H9 (cell line): ENCODE results near the gene RPS27A. TPM values are rescaled to one million over a fixed set of nuclear protein-coding genes. Genes with fewer than 3 reads are reported as not detected.

Experiments used
- DNase-seq: peaks from one replicate; pipeline ENCODE4 v3.0.0-alpha.2; 2017
- H2AFZ ChIP-seq: one replicate; pipeline ENCODE4 v1.6.1; 2013; ENCODE audit warnings: mild to moderate bottlenecking, low read length, control low read depth, moderate library complexity
- H2AK5ac ChIP-seq: 2 replicates; pipeline ENCODE4 v1.6.1; 2013; ENCODE audit warnings: low read length, control low read depth, mixed read lengths; ENCODE audit not compliant: insufficient read length
- H2BK120ac ChIP-seq: one replicate; pipeline ENCODE4 v1.6.1; 2013; ENCODE audit warnings: low read depth, mild to moderate bottlenecking, low read length, control low read depth, inconsistent platforms; ENCODE audit not compliant: poor library complexity, severe bottlenecking
- H2BK12ac ChIP-seq: 2 replicates; pipeline ENCODE4 v1.6.1; 2013; ENCODE audit warnings: low read length, control low read depth, mixed read lengths, low read depth; ENCODE audit not compliant: insufficient read length
- H2BK15ac ChIP-seq: 2 replicates; pipeline ENCODE4 v1.6.1; 2013; ENCODE audit warnings: low read depth, low read length, control low read depth
- H2BK20ac ChIP-seq: one replicate; pipeline ENCODE4 v1.6.1; 2013; ENCODE audit warnings: low read depth, mild to moderate bottlenecking, low read length, control low read depth, inconsistent platforms; ENCODE audit not compliant: poor library complexity, severe bottlenecking
- H2BK5ac ChIP-seq: 2 replicates; pipeline ENCODE4 v1.6.1; 2013; ENCODE audit warnings: low read length, control low read depth, mixed read lengths; ENCODE audit not compliant: insufficient read length
- H3K14ac ChIP-seq: 2 replicates; pipeline ENCODE4 v1.6.1; 2013; ENCODE audit warnings: low read length, control low read depth; ENCODE audit not compliant: insufficient read depth
- H3K18ac ChIP-seq: 2 replicates; pipeline ENCODE4 v1.6.1; 2013; ENCODE audit warnings: low read depth, mild to moderate bottlenecking, mixed read lengths, low read length, control low read depth; ENCODE audit not compliant: insufficient read length
- H3K23ac ChIP-seq: 2 replicates; pipeline ENCODE4 v1.6.1; 2013; ENCODE audit warnings: low read length, control low read depth, mixed read lengths, low read depth; ENCODE audit not compliant: insufficient read length
- H3K23me2 ChIP-seq: 2 replicates; pipeline ENCODE4 v1.6.1; 2013; ENCODE audit warnings: low read depth, mild to moderate bottlenecking, mixed read lengths, low read length, control low read depth; ENCODE audit not compliant: insufficient read length, poor library complexity, severe bottlenecking
- H3K27ac ChIP-seq: 2 replicates; pipeline ENCODE4 v1.5.1; 2013; ENCODE audit warnings: low read length, control low read depth, mixed read lengths, low read depth; ENCODE audit not compliant: insufficient read length
- H3K27me3 ChIP-seq: 2 replicates; pipeline ENCODE4 v1.6.1; 2013; ENCODE audit warnings: low read length, control low read depth, inconsistent platforms; ENCODE audit not compliant: insufficient read depth
- H3K4ac ChIP-seq: 2 replicates; pipeline ENCODE4 v1.6.1; 2013; ENCODE audit warnings: low read depth, mild to moderate bottlenecking, control low read depth, inconsistent platforms, low read length, moderate library complexity
- H3K4me1 ChIP-seq: 2 replicates; pipeline ENCODE4 v1.6.1; 2013; ENCODE audit warnings: low read length, control low read depth, inconsistent platforms; ENCODE audit not compliant: insufficient read depth
- H3K4me2 ChIP-seq: 2 replicates; pipeline ENCODE4 v1.6.1; 2013; ENCODE audit warnings: low read length, control low read depth, mixed read lengths; ENCODE audit not compliant: insufficient read length, insufficient read depth
- H3K56ac ChIP-seq: 2 replicates; pipeline ENCODE4 v1.6.1; 2013; ENCODE audit warnings: low read depth, mild to moderate bottlenecking, mixed read lengths, low read length, control low read depth; ENCODE audit not compliant: insufficient read length
- H3K79me1 ChIP-seq: 2 replicates; pipeline ENCODE4 v1.6.1; 2013; ENCODE audit warnings: low read depth, mild to moderate bottlenecking, moderate library complexity, low read length, control low read depth, inconsistent platforms; ENCODE audit not compliant: insufficient read depth, poor library complexity, severe bottlenecking
- H3K79me2 ChIP-seq: 2 replicates; pipeline ENCODE4 v1.6.1; 2013; ENCODE audit warnings: low read length, control low read depth, inconsistent platforms; ENCODE audit not compliant: insufficient read depth
- H3K9ac ChIP-seq: 2 replicates; pipeline ENCODE4 v1.6.1; 2013; ENCODE audit warnings: low read length, control low read depth, mixed read lengths; ENCODE audit not compliant: insufficient read length; ENCODE audit errors: extremely low read depth
- H3K9me3 ChIP-seq: one replicate; pipeline ENCODE4 v1.6.1; 2013; ENCODE audit warnings: low read depth, low read length, inconsistent platforms; ENCODE audit not compliant: control insufficient read depth
- H3T11ph ChIP-seq: one replicate; pipeline ENCODE4 v1.6.1; 2013; ENCODE audit warnings: mild to moderate bottlenecking, low read length, control low read depth, inconsistent platforms
- H4K20me1 ChIP-seq: one replicate; pipeline ENCODE4 v1.6.1; 2013; ENCODE audit not compliant: control insufficient read depth, insufficient read length, insufficient read depth
- H4K5ac ChIP-seq: 2 replicates; pipeline ENCODE4 v1.6.1; 2013; ENCODE audit warnings: low read depth, mild to moderate bottlenecking, mixed read lengths, low read length, control low read depth; ENCODE audit not compliant: insufficient read length
- H4K8ac ChIP-seq: replicated peaks from 2 replicates; pipeline ENCODE4 v1.6.1; 2013; ENCODE audit warnings: low read length, control low read depth, mixed read lengths, low read depth; ENCODE audit not compliant: insufficient read length
- H4K91ac ChIP-seq: 2 replicates; pipeline ENCODE4 v1.6.1; 2013; ENCODE audit warnings: low read depth, mild to moderate bottlenecking, moderate library complexity, mixed read lengths, low read length, control low read depth; ENCODE audit not compliant: insufficient read length
- H3K27ac Mint-ChIP-seq, 3 experiments: 2 replicates in 2 of 3; 3 replicates in 1 of 3; pipeline ENCODE4 v1.8.0; 2020 to 2021; ENCODE audit warnings: mixed read lengths in 3 of 3, mild to moderate bottlenecking in 1 of 3, moderate library complexity in 1 of 3
- H3K27me3 Mint-ChIP-seq: 2 replicates; pipeline ENCODE4 v1.8.0; 2021; ENCODE audit warnings: low read depth, mild to moderate bottlenecking, moderate library complexity, mixed read lengths
- H3K36me3 Mint-ChIP-seq, 3 experiments: 2 replicates in 2 of 3; 3 replicates in 1 of 3; pipeline ENCODE4 v1.8.0; 2020 to 2021; ENCODE audit warnings: low read depth in 3 of 3, mixed read lengths in 3 of 3; ENCODE audit not compliant: insufficient read depth in 1 of 3
- H3K4me1 Mint-ChIP-seq, 2 experiments: 2 replicates each; pipeline ENCODE4 v1.8.0; 2020; ENCODE audit warnings: mixed read lengths in 2 of 2
- H3K4me3 Mint-ChIP-seq, 2 experiments: 2 replicates in 1 of 2; 3 replicates in 1 of 2; pipeline ENCODE4 v1.8.0; 2020 to 2021; ENCODE audit warnings: mild to moderate bottlenecking in 2 of 2, mixed read lengths in 2 of 2, moderate library complexity in 1 of 2
- H3K9me3 Mint-ChIP-seq, 2 experiments: 2 replicates in 1 of 2; 3 replicates in 1 of 2; pipeline ENCODE4 v1.8.0; 2020; ENCODE audit warnings: mild to moderate bottlenecking in 2 of 2, mixed read lengths in 2 of 2, moderate library complexity in 1 of 2
- WGBS: extraction: QIAGEN DNeasy Blood & Tissue Kit; methylation state at CpG from one replicate; pipeline ENCODE4 v1.1.7; 2013; ENCODE audit warnings: missing lambda C conversion rate, low lambda C conversion rate, mixed read lengths; ENCODE audit not compliant: insufficient read length; ENCODE audit errors: extremely low coverage; 5-methylcytosine and 5-hydroxymethylcytosine counted together
- total RNA-seq: library from RNA; stranded (reverse); gene quantifications from 2 replicates; pipeline ENCODE4 v1.2.1, GENCODE V29; 2021
- TF ChIP-seq, protein P1 (sequence below): fragments of 200-600 bp; sonication (generic); conservative IDR thresholded peaks from 3 replicates; pipeline ENCODE4 v1.8.0; 2021; ENCODE audit warnings: antibody characterized with exemption, mild to moderate bottlenecking

Gene RPS27A
- total RNA-seq, 1 experiment from 2014 or later: 1,415 TPM

DNA sequence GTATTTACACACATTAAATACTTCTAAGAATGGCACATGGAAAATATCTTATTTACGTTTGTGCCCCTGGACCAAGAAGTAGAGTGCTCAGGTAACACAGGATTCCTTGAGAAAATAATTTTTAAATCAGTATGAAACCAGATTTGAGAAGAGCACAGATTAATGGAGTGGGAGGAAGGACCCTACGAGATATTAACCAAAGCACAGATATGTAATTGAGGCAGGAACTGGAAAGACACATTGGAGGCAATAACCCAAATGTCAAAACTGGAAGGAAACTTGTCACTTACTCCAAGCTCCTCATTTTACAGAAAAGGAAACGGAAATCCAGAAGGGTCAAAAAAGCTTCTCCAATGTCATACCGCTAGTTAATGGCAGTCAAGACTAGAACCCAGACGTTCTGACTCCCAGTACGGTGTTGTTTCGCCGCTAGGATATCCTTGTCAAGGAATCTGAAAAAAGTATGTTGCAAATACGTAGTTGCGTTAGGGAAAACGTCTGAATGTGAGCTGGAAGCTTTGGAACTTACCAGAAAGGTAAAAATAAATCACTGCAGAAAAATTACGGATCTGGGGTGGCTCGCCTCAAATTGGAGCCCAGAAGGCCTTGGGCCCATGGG lies 35.9 kb downstream of the RPS27A start:
- Histone ChIP-seq H4K20me1 (no peaks in the 10 kb centered on the region), H3K56ac (no peak overlapping the region), H3K79me2 (no peaks in the 10 kb centered on the region), H3K9me3 (no peaks in the 10 kb centered on the region), H3K79me1 (no peaks in the 10 kb centered on the region), H2AK5ac (no peak overlapping the region), H4K5ac (no peak overlapping the region), H3K27me3 (no peaks in the 10 kb centered on the region), H2BK15ac (no peak overlapping the region), H3K18ac (no peak overlapping the region), H2AFZ (no peak overlapping the region), H3K23me2 (peaks cover 8% of the 10 kb centered on the region), H4K8ac (peak overlapping the region; percentile 86), H3K27ac (peak overlapping the region; percentile 73), H3K4me1 (no peaks in the 10 kb centered on the region; the same call in 1 of the 2 replicates), H2BK120ac (no peak overlapping the region), H3T11ph (no peak overlapping the region), H3K4me2 (peak overlapping the region; percentile 97), H3K23ac (no peak overlapping the region), H4K91ac (no peak overlapping the region), H3K4ac (no peak overlapping the region), H3K9ac (peak overlapping the region; percentile 99), H2BK20ac (no peak overlapping the region), H2BK12ac (no peak overlapping the region), H2BK5ac (no peak overlapping the region), H3K14ac (peak overlapping the region; percentile 94)
- Mint-ChIP-seq H3K9me3 (no peaks in the 10 kb centered on the region; a peak in 1 of 5 replicates), H3K27me3 (no peaks in the 10 kb centered on the region), H3K36me3 (peaks cover 0 to 20% (median 18%) of the 10 kb centered on the region in 3 experiments; a peak in 4 of 7 replicates), H3K4me1 (peaks cover 10 to 13% of the 10 kb centered on the region in 2 experiments), H3K4me3 (peak overlapping the region; percentile 82 to 94), H3K27ac (peak overlapping the region; percentile 7 to 98 (median 95); a peak in 6 of 7 replicates)
- DNase-seq: no peak
- WGBS: no CpG with 5 or more reads among the region's 13 CpGs
- TF ChIP-seq, protein P1, sequence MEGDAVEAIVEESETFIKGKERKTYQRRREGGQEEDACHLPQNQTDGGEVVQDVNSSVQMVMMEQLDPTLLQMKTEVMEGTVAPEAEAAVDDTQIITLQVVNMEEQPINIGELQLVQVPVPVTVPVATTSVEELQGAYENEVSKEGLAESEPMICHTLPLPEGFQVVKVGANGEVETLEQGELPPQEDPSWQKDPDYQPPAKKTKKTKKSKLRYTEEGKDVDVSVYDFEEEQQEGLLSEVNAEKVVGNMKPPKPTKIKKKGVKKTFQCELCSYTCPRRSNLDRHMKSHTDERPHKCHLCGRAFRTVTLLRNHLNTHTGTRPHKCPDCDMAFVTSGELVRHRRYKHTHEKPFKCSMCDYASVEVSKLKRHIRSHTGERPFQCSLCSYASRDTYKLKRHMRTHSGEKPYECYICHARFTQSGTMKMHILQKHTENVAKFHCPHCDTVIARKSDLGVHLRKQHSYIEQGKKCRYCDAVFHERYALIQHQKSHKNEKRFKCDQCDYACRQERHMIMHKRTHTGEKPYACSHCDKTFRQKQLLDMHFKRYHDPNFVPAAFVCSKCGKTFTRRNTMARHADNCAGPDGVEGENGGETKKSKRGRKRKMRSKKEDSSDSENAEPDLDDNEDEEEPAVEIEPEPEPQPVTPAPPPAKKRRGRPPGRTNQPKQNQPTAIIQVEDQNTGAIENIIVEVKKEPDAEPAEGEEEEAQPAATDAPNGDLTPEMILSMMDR: no peak
